ENCODE measurements around the gene GJB5.

- TF ChIP-seq CTCF (IDR thresholded peaks at IDR 0.05; ENCODE audit: low read length) (no peak), EZH2 (IDR thresholded peaks at IDR 0.05; ENCODE audit: borderline replicate concordance, low read length) (no peak)
These were observed 9.2 kb upstream of the GJB5 start for GRCh38 chr1:34745666-34746065.

Data from OCI-LY1 (cell line).